ENCODE data around the gene PI4KA.

DNA sequence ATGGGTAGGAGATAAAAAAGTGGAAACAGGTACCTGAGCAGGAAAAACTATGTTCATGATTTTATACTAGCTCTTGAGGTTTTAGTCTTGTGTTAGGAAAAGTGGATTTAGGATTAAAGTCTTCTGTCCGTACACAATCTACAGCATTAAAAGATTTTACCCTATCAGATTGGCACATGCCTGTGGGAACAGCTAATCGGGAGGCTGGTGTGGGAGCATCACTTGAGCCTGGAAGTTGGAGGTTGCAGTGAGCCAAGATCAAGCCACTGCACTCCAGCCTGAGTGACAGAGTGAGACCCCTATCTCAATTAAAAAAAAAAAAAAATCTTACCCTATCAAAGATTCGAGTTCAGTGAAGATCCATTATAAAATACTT lies 46.4 kb upstream of the PI4KA start:
- TF ChIP-seq CTCF (IDR thresholded peaks at IDR 0.05) (no peak), POLR2A (IDR thresholded peaks at IDR 0.05) (no peak)

Measured in body of pancreas (tissue), 4 donors.